GM12873 (cell line): Measurements from ENCODE around the gene FRY.

Experiments used
- CTCF ChIP-seq: IDR thresholded peaks from 2 replicates; pipeline ENCODE4 v1.5.1; 2012; ENCODE audit warnings: low read depth, mild to moderate bottlenecking, moderate library complexity, low read length, control low read depth; ENCODE audit not compliant: insufficient read depth; ENCODE audit errors: missing control alignments

FRY gene

GRCh38 chr13:32037471-32037870 is 5.9 kb downstream of the FRY start:
- no peak for TF ChIP-seq CTCF

DNA sequence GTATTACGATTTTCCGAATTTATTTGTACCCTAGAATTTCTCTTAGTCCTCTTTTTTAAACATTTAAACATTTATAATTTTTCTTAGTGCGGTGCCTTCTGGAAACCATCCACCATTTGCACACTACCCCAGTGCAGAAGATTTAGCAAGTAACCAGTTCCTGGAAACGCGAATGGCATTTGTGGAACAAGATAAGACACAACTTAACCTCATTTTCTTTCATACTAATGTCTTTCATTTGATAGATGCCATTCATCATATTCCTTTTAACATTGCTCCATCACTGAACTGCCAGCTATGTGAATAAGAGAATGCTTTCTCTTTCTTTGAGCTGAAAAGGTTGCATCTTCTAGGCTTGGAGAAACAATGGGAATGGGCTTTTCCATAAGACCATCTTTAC is 6.8 kb downstream of the FRY start:
- no peak for TF ChIP-seq CTCF

DNA sequence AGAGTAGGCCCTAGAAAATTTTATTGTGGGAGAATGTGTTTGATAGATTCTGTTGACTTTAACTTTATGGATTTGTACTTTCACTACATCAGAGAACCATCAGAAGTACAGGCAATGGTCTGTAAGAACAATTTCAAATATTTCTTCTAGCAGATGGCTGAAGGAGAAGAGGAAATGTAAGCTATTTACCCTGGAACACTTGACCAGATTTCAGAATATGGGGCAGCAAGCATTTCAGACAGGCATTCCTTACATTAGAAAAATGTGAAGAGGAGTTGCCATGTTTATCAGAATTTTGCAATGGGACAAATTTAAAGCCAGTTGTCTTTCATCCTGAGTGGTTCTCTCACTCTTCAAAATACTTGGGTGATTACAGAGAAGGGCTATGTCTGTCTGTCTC is 7.5 kb downstream of the FRY start:
- no peak for TF ChIP-seq CTCF

DNA sequence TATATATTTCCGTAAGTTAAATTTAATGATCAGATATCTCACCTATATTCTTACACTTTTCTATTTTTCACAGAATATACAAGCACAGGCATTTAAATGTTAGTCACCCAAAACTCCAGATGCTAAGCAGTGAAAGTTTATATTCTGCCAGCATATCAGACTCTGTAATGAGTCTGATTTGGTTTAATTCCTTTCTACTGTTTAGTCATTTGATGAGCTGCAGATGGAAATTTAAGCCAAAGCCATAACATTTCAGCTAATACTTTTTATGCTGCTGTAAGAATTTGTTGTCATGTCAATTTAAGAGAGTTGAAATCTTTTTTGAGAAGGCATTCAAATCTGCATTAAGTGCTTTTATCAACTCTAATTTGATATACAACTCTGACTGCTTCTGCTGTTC is 8.0 kb downstream of the FRY start:
- no peak for TF ChIP-seq CTCF

DNA sequence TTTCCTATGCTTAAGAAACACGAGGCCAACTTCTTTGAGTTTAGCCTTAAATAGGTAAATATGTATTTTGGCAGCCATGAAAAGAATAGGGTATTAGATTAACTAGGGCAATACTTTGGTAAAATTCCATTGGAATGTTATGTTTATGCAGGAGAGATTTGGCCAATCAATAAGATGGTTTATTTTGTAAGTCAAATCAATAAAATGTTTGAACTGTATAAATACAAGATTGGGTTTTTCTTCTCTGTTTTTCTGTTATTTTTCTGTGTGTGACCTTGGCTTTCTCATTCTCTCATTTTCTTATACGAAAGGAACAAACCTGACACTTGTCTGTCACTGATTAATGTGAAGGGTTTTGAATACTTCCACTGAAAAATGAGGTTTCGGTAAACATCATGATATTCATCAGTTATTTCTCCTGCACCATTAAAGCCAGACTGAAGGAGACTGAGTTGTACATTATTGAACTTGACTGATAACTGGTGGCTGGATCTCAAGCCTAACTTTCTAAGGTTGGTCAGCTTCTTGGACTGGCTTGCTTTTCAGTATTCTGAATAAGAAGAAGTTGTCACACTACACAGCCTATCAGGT is 8.6 kb downstream of the FRY start:
- TF ChIP-seq CTCF: no peak

DNA sequence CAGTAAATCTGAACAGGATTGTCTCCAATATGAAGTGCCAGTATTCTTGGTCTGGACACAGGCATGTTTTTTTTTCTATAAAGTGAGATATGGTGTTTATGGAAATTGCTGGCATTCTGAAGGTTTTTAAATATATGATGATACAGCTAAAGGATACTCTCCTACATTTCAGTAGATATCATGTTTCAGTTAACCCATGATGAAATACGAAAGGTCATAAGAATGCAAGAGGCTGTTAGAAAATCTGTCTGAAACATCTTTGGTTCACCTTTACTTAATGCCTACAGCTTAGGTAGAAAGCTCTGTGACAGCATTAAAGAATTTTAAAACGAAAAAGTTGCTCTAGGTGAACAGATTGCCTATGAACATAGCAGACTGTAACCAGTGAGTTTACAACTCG is 9.1 kb downstream of the FRY start:
- TF ChIP-seq CTCF: no peak

DNA sequence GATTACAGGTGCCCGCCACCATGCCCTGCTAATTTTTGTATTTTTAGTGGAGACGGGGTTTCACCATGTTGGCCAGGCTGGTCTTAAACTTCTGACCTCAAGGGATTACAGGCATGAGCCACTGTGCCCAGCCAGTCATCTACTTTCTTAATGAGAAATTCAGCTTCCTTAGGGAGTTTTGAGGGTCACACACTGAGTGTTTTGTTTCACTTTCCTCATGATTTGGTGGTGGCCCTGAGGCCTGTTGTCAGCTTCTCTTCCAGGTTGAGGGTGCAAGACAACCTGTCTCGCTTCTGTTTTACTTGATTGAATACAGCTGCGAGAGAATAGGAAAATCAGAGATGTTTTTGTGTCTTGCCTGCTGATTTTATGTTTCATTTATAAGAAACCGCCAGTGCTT is 9.9 kb downstream of the FRY start:
- no peak for TF ChIP-seq CTCF
